HUES48 (cell line): ENCODE measurements around the gene COL4A2.

Source experiments
- H3K27ac ChIP-seq: one replicate; pipeline ENCODE4 v1.7.0; 2013; ENCODE audit warnings: low read depth, low read length, inconsistent platforms
- H3K27me3 ChIP-seq: 2 replicates; pipeline ENCODE4 v1.6.1; 2013; ENCODE audit warnings: mild to moderate bottlenecking, low read length; ENCODE audit not compliant: control insufficient read depth, insufficient read depth
- H3K36me3 ChIP-seq: 2 replicates; pipeline ENCODE4 v1.6.1; 2013; ENCODE audit warnings: low read length; ENCODE audit not compliant: control insufficient read depth, insufficient read depth
- H3K4me1 ChIP-seq: 2 replicates; pipeline ENCODE4 v1.6.1; 2013; ENCODE audit warnings: mild to moderate bottlenecking, low read length; ENCODE audit not compliant: control insufficient read depth, insufficient read depth
- H3K4me3 ChIP-seq: 2 replicates; pipeline ENCODE4 v1.5.1; 2013; ENCODE audit warnings: mild to moderate bottlenecking, low read depth, low read length
- H3K9ac ChIP-seq: 2 replicates; pipeline ENCODE4 v1.6.1; 2013; ENCODE audit warnings: mild to moderate bottlenecking, low read depth, low read length, moderate library complexity
- H3K9me3 ChIP-seq: 2 replicates; pipeline ENCODE4 v1.6.1; 2013; ENCODE audit warnings: low read length; ENCODE audit not compliant: control insufficient read depth, insufficient read depth

Gene COL4A2

DNA sequence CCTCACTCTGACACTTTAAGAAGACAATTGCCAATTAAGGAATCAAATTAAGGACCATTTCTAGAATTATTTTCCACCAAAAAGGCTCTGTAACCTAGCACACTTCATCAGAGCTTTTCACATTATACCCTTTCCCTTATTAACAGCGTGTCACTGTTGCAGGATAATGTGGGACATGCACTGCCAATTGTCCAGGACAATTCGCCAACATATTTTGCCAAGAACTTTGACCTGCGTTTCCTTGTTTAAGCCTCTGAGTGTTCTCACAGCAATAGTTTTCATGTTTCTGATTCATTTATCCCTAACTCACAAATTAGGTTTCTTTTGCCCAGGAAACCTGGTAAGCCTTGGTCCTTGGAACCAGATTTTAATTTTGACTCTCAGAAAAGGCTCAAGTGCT, 13.4 kb upstream of the COL4A2 start:
- no peaks in the 10 kb centered on the region for H3K9me3 ChIP-seq
- H3K36me3 ChIP-seq = no peaks in the 10 kb centered on the region
- peaks cover 7% of the 10 kb centered on the region for H3K4me1 ChIP-seq
- no peaks in the 10 kb centered on the region for H3K27me3 ChIP-seq
- H3K27ac ChIP-seq = no peak overlapping the region
- no peak overlapping the region for H3K4me3 ChIP-seq
- no peak overlapping the region for H3K9ac ChIP-seq

DNA sequence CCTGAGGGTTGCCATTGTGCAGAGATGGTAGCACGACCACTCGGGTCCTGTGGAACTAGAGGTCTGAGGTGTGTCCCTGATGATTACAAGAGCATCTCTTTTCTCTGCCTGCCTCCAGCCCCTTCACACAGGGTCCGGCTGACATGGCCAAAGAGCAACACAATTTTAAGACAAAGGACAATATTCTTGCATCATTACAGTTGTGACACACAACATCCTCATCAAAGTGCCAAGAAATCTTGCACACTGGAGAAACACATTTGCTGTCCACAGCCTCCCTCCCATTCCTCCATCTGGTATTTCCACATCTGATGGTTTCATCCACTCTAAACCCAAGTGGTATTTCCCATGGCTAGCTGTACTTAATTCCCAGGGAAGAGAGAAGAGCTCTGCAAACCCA, 12.9 kb upstream of the COL4A2 start:
- Histone ChIP-seq H3K36me3 (no peaks in the 10 kb centered on the region), H3K27ac (no peak overlapping the region)

DNA sequence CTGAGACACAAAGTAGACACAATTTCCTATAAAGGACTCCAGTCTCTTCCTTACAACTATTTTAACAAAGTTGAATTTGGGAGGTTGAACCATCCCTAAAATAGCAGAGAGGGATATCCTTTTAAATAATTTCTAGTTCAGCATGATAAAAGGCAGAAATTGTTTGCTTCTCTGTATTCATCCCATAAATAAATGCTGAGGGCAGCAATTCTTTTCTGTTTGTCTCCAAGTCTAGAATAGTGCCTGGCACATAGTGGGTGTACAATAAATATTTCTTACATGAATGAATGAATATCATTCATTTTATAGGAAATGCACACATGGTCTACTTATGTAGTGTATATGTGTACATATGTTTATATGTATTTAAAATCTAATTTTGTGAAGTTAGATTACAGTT, 12.5 kb upstream of the COL4A2 start:
- H3K27ac ChIP-seq = no peak overlapping the region
- H3K4me1 ChIP-seq = peaks cover 16% of the 10 kb centered on the region
- H3K4me3 ChIP-seq = no peak overlapping the region
- H3K36me3 ChIP-seq = no peaks in the 10 kb centered on the region
- no peak overlapping the region for H3K9ac ChIP-seq
- no peaks in the 10 kb centered on the region for H3K9me3 ChIP-seq
- H3K27me3 ChIP-seq = no peaks in the 10 kb centered on the region

More for the DNA sequence above, 12.9 kb upstream of the COL4A2 start:
- Histone ChIP-seq H3K4me1 (peaks cover 12% of the 10 kb centered on the region), H3K27me3 (no peaks in the 10 kb centered on the region), H3K4me3 (no peak overlapping the region), H3K9me3 (no peaks in the 10 kb centered on the region), H3K9ac (no peak overlapping the region)

- Histone ChIP-seq H3K4me1 (peaks cover 16% of the 10 kb centered on the region), H3K36me3 (no peaks in the 10 kb centered on the region), H3K27ac (no peak overlapping the region), H3K9ac (no peak overlapping the region), H3K9me3 (no peaks in the 10 kb centered on the region), H3K27me3 (no peaks in the 10 kb centered on the region), H3K4me3 (no peak overlapping the region)
Observed at GRCh38 chr13:110297011-110297410, 10.1 kb upstream of the COL4A2 start.

- Histone ChIP-seq H3K9me3 (no peaks in the 10 kb centered on the region), H3K27me3 (no peaks in the 10 kb centered on the region), H3K9ac (no peak overlapping the region)
Observed at GRCh38 chr13:110297766-110298504, 9.1 kb upstream of the COL4A2 start.

GRCh38 chr13:110298505-110299282, 8.4 kb upstream of the COL4A2 start:
- Histone ChIP-seq H3K4me3 (no peak overlapping the region), H3K9me3 (no peaks in the 10 kb centered on the region), H3K4me1 (peaks cover 16% of the 10 kb centered on the region), H3K9ac (no peak overlapping the region), H3K36me3 (no peaks in the 10 kb centered on the region), H3K27ac (no peak overlapping the region), H3K27me3 (no peaks in the 10 kb centered on the region)

More at GRCh38 chr13:110297766-110298504, 9.1 kb upstream of the COL4A2 start:
- Histone ChIP-seq H3K4me1 (peaks cover 16% of the 10 kb centered on the region), H3K4me3 (no peak overlapping the region), H3K36me3 (no peaks in the 10 kb centered on the region), H3K27ac (no peak overlapping the region)

- Histone ChIP-seq H3K9me3 (no peaks in the 10 kb centered on the region), H3K27ac (no peak overlapping the region), H3K4me1 (peaks cover 16% of the 10 kb centered on the region), H3K27me3 (peaks cover 2% of the 10 kb centered on the region; the same call in 1 of the 2 replicates), H3K9ac (no peak overlapping the region), H3K4me3 (no peak overlapping the region), H3K36me3 (no peaks in the 10 kb centered on the region)
Observed at GRCh38 chr13:110299283-110299840, 7.7 kb upstream of the COL4A2 start.

DNA sequence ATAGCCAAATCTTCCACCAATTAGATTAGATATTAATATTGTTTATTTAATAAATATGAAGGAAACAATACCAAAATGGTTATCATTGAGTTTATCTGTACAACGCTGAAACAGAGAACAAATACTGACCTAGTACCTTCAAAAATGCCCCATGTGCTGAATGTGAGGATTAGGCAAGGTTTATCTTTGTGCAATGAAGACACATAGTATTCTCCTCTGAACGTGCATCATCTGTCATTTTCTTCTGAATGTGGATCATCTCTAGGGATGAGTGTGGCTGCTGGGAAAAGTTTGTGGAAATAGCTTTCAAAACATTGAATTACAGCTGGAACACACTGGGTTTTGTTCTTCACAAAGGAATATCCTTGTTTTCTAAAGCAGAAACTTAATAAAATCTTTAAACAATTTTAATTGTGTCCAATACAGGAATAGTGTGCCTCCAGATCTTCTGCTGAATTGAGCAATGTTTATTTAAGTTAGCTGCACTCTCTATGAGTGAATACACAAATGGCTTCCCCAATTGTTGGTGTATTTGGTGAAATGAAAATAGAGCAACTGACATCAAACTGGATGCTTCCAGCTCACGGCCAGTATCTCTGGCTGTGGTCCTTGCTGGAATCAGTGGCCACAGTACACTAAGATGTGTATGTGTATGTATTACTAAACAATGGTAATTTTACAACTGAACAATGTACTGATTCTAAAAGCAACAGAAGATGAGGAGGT, 6.8 kb upstream of the COL4A2 start:
- Histone ChIP-seq H3K36me3 (no peaks in the 10 kb centered on the region), H3K27me3 (peaks cover 10% of the 10 kb centered on the region), H3K9me3 (no peaks in the 10 kb centered on the region), H3K4me1 (peaks cover 16% of the 10 kb centered on the region), H3K9ac (no peak overlapping the region), H3K27ac (no peak overlapping the region), H3K4me3 (no peak overlapping the region)

DNA sequence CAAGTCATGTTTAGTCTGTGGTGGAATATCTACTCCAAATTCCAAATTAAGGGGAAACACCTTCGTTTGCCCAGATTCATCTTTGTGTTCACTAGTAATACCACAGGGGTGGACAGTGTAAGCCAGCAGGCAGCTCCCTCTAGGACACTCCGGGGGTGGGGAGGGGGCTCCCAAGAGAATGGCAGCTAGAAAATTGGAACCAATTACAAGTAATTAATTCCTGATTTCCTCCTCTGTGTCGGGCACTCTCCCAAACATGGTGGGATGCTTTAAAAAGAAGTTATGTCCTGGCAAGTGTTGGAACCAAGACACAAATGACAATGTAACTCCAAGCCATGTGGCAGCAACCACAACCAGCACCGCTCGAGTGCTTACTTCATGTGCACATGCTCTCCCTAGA, 6.0 kb upstream of the COL4A2 start:
- H3K9me3 ChIP-seq = no peaks in the 10 kb centered on the region
- H3K9ac ChIP-seq = no peak overlapping the region
- H3K4me1 ChIP-seq = peaks cover 24% of the 10 kb centered on the region
- H3K36me3 ChIP-seq = no peaks in the 10 kb centered on the region
- H3K4me3 ChIP-seq = no peak overlapping the region
- peaks cover 19% of the 10 kb centered on the region for H3K27me3 ChIP-seq
- H3K27ac ChIP-seq = no peak overlapping the region

DNA sequence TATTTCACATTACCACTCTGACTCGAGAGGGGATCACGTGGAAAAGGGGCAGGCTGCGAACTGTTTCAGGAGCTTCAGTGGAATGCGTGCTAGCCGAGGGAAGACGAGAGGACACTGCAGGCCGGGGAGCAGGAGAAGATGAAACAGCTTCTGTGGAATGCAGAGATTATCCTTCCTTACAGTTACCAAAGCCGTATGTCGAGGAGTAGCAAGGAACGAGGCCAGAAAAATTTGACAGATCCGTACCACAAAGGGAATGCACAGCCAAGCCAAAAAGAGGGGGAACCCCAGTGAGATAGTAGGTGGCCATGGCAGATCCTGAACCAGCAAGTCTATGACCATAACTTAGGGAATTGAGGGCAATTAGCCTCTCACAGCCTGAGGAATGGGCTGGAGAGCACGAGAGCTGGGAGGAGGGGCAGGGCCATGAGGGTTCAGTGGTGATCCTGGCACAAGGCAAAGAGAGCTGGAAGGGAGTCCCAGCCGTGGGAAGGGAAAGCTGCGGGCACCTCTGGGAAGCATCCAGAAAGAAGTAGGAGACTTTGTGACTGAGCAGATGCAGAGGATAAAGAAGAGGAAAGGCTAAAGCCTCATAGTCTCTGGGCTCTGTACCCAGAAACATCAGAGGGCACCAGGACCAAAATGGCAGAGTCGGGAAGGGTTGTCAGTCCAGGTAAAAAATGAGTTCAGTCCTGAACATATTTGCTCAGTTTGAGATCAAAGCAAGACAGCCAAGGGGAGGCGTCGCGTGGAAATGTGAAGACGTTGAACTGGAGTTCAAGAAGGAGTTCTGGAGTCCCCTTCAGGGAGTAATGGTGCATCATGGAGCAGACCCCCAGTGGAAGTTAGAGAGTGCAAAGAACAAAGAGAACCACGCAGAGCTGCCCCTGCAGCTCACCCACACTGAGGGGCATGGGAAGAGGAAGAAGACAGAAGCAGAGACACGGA, 5.2 kb upstream of the COL4A2 start:
- H3K9me3 ChIP-seq = no peaks in the 10 kb centered on the region
- peaks cover 19% of the 10 kb centered on the region for H3K27me3 ChIP-seq
- H3K4me1 ChIP-seq = peaks cover 24% of the 10 kb centered on the region
- no peaks in the 10 kb centered on the region for H3K36me3 ChIP-seq
- no peak overlapping the region for H3K4me3 ChIP-seq
- H3K27ac ChIP-seq = no peak overlapping the region
- no peak overlapping the region for H3K9ac ChIP-seq
